Cortex of kidney (tissue), 1 donor: ENCODE measurements around the gene RFX8.

Experiments
- DNase-seq: peaks from one replicate; lab custom pipeline; 2025; lab: John Stamatoyannopoulos, UW

RFX8 gene

GRCh38 chr2:101410114-101410513 is 64.8 kb downstream of the RFX8 start:
- DNase-seq: no peak

- no peak for DNase-seq
These were observed 65.2 kb downstream of the RFX8 start for GRCh38 chr2:101409699-101410098.

- no peak for DNase-seq
These were observed 66.0 kb downstream of the RFX8 start for GRCh38 chr2:101408925-101409324.

- no peak for DNase-seq
These were observed 69.5 kb downstream of the RFX8 start for GRCh38 chr2:101405351-101405899.

GRCh38 chr2:101403745-101404144 is 71.2 kb downstream of the RFX8 start:
- DNase-seq: no peak

- no peak for DNase-seq
These were observed 72.3 kb downstream of the RFX8 start for GRCh38 chr2:101402630-101403029.

GRCh38 chr2:101401906-101402305 is 73.0 kb downstream of the RFX8 start:
- no peak for DNase-seq

GRCh38 chr2:101401326-101401665 is 73.6 kb downstream of the RFX8 start:
- DNase-seq: no peak

- DNase-seq: no peak
These were observed 74.2 kb downstream of the RFX8 start for GRCh38 chr2:101400506-101401325.

GRCh38 chr2:101400048-101400447 is 74.9 kb downstream of the RFX8 start:
- no peak for DNase-seq

- no peak for DNase-seq
These were observed 75.7 kb downstream of the RFX8 start for GRCh38 chr2:101399021-101399799.

GRCh38 chr2:101398116-101398821 is 76.6 kb downstream of the RFX8 start:
- no peak for DNase-seq

GRCh38 chr2:101396316-101396717 is 78.6 kb downstream of the RFX8 start:
- DNase-seq: no peak

- DNase-seq: no peak
These were observed 79.2 kb downstream of the RFX8 start for GRCh38 chr2:101395545-101396315.

GRCh38 chr2:101388232-101388631 is 86.7 kb downstream of the RFX8 start:
- DNase-seq: no peak

GRCh38 chr2:101387151-101387834 is 87.6 kb downstream of the RFX8 start, which contains the start of gene CREG2:
TSS of gene CREG2 (minus strand) at chr2:101387503. CDS start at chr2:101387457, 46 bp downstream.
- no peak for DNase-seq

- no peak for DNase-seq
These were observed 88.2 kb downstream of the RFX8 start for GRCh38 chr2:101386599-101387150.

GRCh38 chr2:101383016-101383541 is 91.8 kb downstream of the RFX8 start:
- DNase-seq: no peak

GRCh38 chr2:101382442-101382841 is 92.5 kb downstream of the RFX8 start:
- DNase-seq: no peak

GRCh38 chr2:101380376-101380775 is 94.5 kb downstream of the RFX8 start:
- no peak for DNase-seq
